Endothelial cell of umbilical vein (primary cell): Measurements from ENCODE around the gene GRM4. TPM values are rescaled to one million over a fixed set of nuclear protein-coding genes. Genes with fewer than 3 reads are reported as not detected.

ENCODE experiments used
- BruUV-seq: library from RNA; stranded (reverse); fragments of 400-500 nt; replicated peaks from 2 replicates; lab custom pipeline; 2021; lab: Mats Ljungman, UMichigan
- CTCF ChIA-PET: fragments of 300-600, 350-600 bp; sonication (Branson Sonifier 250); formaldehyde crosslinking; loops from one replicate; lab custom pipeline; 2021; ENCODE audit warnings: antibody characterized with exemption, inconsistent platforms; lab: Charles Lee
- POLR2A ChIA-PET: fragments of 300-600, 350-600 bp; sonication (Branson Sonifier 250); formaldehyde crosslinking; loops from one replicate; lab custom pipeline; 2021; ENCODE audit warnings: antibody characterized with exemption, inconsistent platforms; lab: Charles Lee
- DNase-seq: peaks from one replicate; pipeline ENCODE4 v3.0.0-alpha.2; 2011; ENCODE audit warnings: low read depth, low spot score
- FAIRE-seq: peaks from 2 replicates; lab custom pipeline; 2011; peaks lifted over from hg19 to GRCh38; lab: Jason Lieb, UNC
- H2AFZ ChIP-seq: 2 replicates; pipeline ENCODE4 v1.6.0; 2012; ENCODE audit warnings: low read depth, low read length, control low read depth, inconsistent platforms
- H3K27ac ChIP-seq: 2 replicates; pipeline ENCODE4 v1.5.1; 2011; ENCODE audit warnings: low read depth, mild to moderate bottlenecking, control low read depth, low read length, moderate library complexity; ENCODE audit not compliant: insufficient read depth
- H3K27me3 ChIP-seq, 2 experiments: 2 replicates each; pipeline versions ENCODE4 v1.6.0 to v1.6.1; 2011; ENCODE audit warnings: low read length in 2 of 2, mixed read lengths in 1 of 2; ENCODE audit not compliant: control insufficient read depth in 2 of 2, insufficient read depth in 2 of 2
- H3K36me3 ChIP-seq, 2 experiments: 2 replicates in 1 of 2; 3 replicates in 1 of 2; pipeline ENCODE4 v1.5.1; 2011; ENCODE audit warnings: low read length in 2 of 2, mild to moderate bottlenecking in 1 of 2, moderate library complexity in 1 of 2; ENCODE audit not compliant: control insufficient read depth in 2 of 2, insufficient read depth in 2 of 2; ENCODE audit errors: extremely low read depth in 1 of 2
- H3K4me1 ChIP-seq: 3 replicates; pipeline ENCODE4 v1.5.1; 2011; ENCODE audit warnings: mild to moderate bottlenecking, low read length; ENCODE audit not compliant: control insufficient read depth, insufficient read depth; ENCODE audit errors: extremely low read depth
- H3K4me2 ChIP-seq: 2 replicates; pipeline ENCODE4 v1.6.1; 2011; ENCODE audit warnings: low read length, control low read depth, mixed read lengths; ENCODE audit not compliant: insufficient read depth
- H3K4me3 ChIP-seq, 3 experiments: fragments of 200-600 bp in 1 of 3; sonication (generic), shearing (Covaris generic) in 1 of 3; replicated peaks in 1 of 3; 2 replicates each; pipeline ENCODE4 v1.5.1; 2011 to 2016; ENCODE audit warnings: control low read depth in 3 of 3, low read length in 3 of 3, mild to moderate bottlenecking in 2 of 3, inconsistent platforms in 1 of 3, low read depth in 1 of 3, moderate library complexity in 1 of 3; ENCODE audit not compliant: insufficient read depth in 1 of 3
- H3K79me2 ChIP-seq: 2 replicates; pipeline ENCODE4 v1.6.0; 2012; ENCODE audit warnings: low read length, inconsistent platforms; ENCODE audit not compliant: control insufficient read depth, insufficient read depth
- H3K9ac ChIP-seq: replicated peaks from 2 replicates; pipeline ENCODE3; 2011; ENCODE audit warnings: low read length, control low read depth; ENCODE audit not compliant: insufficient read depth; ENCODE audit errors: extremely low read depth
- H3K9me1 ChIP-seq: replicated peaks from 3 replicates; pipeline ENCODE4 v1.6.0; 2011; ENCODE audit warnings: mild to moderate bottlenecking, low read length; ENCODE audit not compliant: control insufficient read depth, insufficient read depth; ENCODE audit errors: extremely low read depth
- H3K9me3 ChIP-seq: replicated peaks from 2 replicates; pipeline ENCODE4 v1.5.1; 2012; ENCODE audit warnings: low read length, inconsistent platforms; ENCODE audit not compliant: control insufficient read depth, insufficient read depth
- H4K20me1 ChIP-seq: replicated peaks from 2 replicates; pipeline ENCODE3; 2011; ENCODE audit warnings: mild to moderate bottlenecking, low read length; ENCODE audit not compliant: control insufficient read depth, insufficient read depth; ENCODE audit errors: extremely low read depth
- CTCF ChIP-seq, 2 donors: IDR thresholded peaks; 1 replicate in 1 of 2; 2 replicates in 1 of 2; pipeline ENCODE4 v1.5.1; 2011; ENCODE audit warnings: low read length in 2 of 2, mild to moderate bottlenecking in 2 of 2, moderate library complexity in 2 of 2, control low read depth in 1 of 2, inconsistent platforms in 1 of 2, low read depth in 1 of 2; ENCODE audit not compliant: insufficient read depth in 1 of 2; ENCODE audit errors: extremely low read depth in 1 of 2
- EZH2 ChIP-seq: IDR thresholded peaks from 2 replicates; pipeline ENCODE4 v1.6.1; 2012; ENCODE audit warnings: borderline replicate concordance, low read depth, mild to moderate bottlenecking, moderate library complexity, low read length, inconsistent platforms; ENCODE audit not compliant: severe bottlenecking
- FOS ChIP-seq: IDR thresholded peaks from 2 replicates; pipeline ENCODE4 v1.6.1; 2011; ENCODE audit warnings: mild to moderate bottlenecking, low read length, moderate library complexity, borderline replicate concordance; ENCODE audit not compliant: insufficient read depth
- GATA2 ChIP-seq: IDR thresholded peaks from 2 replicates; pipeline ENCODE4 v1.7.0; 2011; ENCODE audit warnings: low read depth, mild to moderate bottlenecking, moderate library complexity, mixed read lengths, low read length; ENCODE audit not compliant: insufficient read length, insufficient read depth
- JUN ChIP-seq: IDR thresholded peaks from 2 replicates; pipeline ENCODE4 v1.6.1; 2011; ENCODE audit warnings: borderline replicate concordance, low read depth; ENCODE audit not compliant: insufficient read length, insufficient read depth
- MAX ChIP-seq: IDR thresholded peaks from 2 replicates; pipeline ENCODE4 v1.6.1; 2011; ENCODE audit not compliant: insufficient read depth, insufficient read length
- MYC ChIP-seq: IDR thresholded peaks from one replicate; pipeline ENCODE4 v1.6.1; 2011; ENCODE audit warnings: mild to moderate bottlenecking, low read depth, low read length
- POLR2A ChIP-seq: IDR thresholded peaks from 2 replicates; pipeline ENCODE4 v1.6.1; 2012; ENCODE audit warnings: low read depth, mild to moderate bottlenecking, control low read depth, low read length
- POLR2AphosphoS5 ChIP-seq: IDR thresholded peaks from 2 replicates; pipeline ENCODE4 v1.6.1; 2012; ENCODE audit warnings: low read depth, mild to moderate bottlenecking, control low read depth, low read length, moderate library complexity; ENCODE audit not compliant: insufficient read depth
- dilution Hi-C: fragments of 300-500 bp; cut with MboI; formaldehyde crosslinking; loops from one replicate; pipeline ENCODE4 v1.15.0; 2019; ENCODE audit warnings: low sequenced_read_pairs; ENCODE audit not compliant: extremely low pct_ligation_motif_present
- intact Hi-C: fragments of 100-400 bp; cut with micrococcal nuclease; formaldehyde crosslinking; loops from one replicate; pipeline ENCODE4 v1.10.0; 2022
- polyA plus RNA-seq, 4 experiments: library from polyadenylated mRNA; depleted of rRNA in 3 of 4; stranded (reverse) in 3 of 4; unstranded in 1 of 4; fragments of >200 nt; gene quantifications; 2 replicates each; pipeline versions ENCODE4 v1.2.1 to v1.2.3, GENCODE V29; 2011 to 2012; ENCODE audit warnings: missing spikeins in 1 of 4
- total RNA-seq: library from RNA; stranded (reverse); gene quantifications from 2 replicates; pipeline ENCODE4 v1.2.3, GENCODE V29; 2021

The GRM4 gene
- total and polyA plus RNA-seq, 2 donors (not counting 3 experiments of a cell fraction or from before 2014, with no cell fraction given), result 0.03 TPM; not detected in 1

GRCh38 chr6:34150766-34151165 lies 4.9 kb upstream of the GRM4 start:
- no peak overlapping the region for H3K27ac ChIP-seq
- no peak overlapping the region for H2AFZ ChIP-seq
- no peak overlapping the region for H3K4me3 ChIP-seq
- TF ChIP-seq EZH2 (no peak), POLR2A (no peak), MYC (no peak), JUN (no peak), GATA2 (no peak), MAX (no peak), POLR2AphosphoS5 (no peak), FOS (no peak), CTCF (IDR thresholded peaks at IDR 0.05; ENCODE audit: extremely low read depth in 1 of 2, insufficient read depth in 1 of 2, low read depth in 1 of 2, low read length in 2 of 2) (no peak)
- H3K27me3 ChIP-seq, result peaks cover 31 to 46% of the 10 kb centered on the region in 2 experiments
- no peaks in the 10 kb centered on the region for H3K9me1 ChIP-seq
- no peak overlapping the region for H3K9ac ChIP-seq
- DNase-seq, result no peak
- H3K36me3 ChIP-seq, result no peaks in the 10 kb centered on the region
- no peak overlapping the region for H3K4me2 ChIP-seq
- FAIRE-seq, result no peak
- BruUV-seq, result no TSS peak
- intact Hi-C loops (no loop called here), dilution Hi-C loops (no loop called here)
- CTCF ChIA-PET, result interaction anchor here (1.2 to 10.0 kb wide), 3 partner anchors 13 to 407 kb away, joined by 4 to 245 read pairs (median 6); no protein-coding TSS in a partner anchor
- no peaks in the 10 kb centered on the region for H4K20me1 ChIP-seq
- POLR2A ChIA-PET, result no interaction called here
- H3K9me3 ChIP-seq, result no peaks in the 10 kb centered on the region
- no peaks in the 10 kb centered on the region for H3K4me1 ChIP-seq
- no peaks in the 10 kb centered on the region for H3K79me2 ChIP-seq
